MV-4-11 (cell line): ENCODE measurements around the gene MRTFB.

Experiments used
- DNase-seq: peaks from one replicate; lab custom pipeline; 2025; lab: John Stamatoyannopoulos, UW

Gene MRTFB

GRCh38 chr16:14063618-14064581 lies 7.2 kb upstream of the MRTFB start:
- no peak for DNase-seq

GRCh38 chr16:14069818-14070217 lies 1.3 kb upstream of the MRTFB start:
- DNase-seq, result no peak

GRCh38 chr16:14070555-14070876 lies 603 bp upstream of the MRTFB start:
- no peak for DNase-seq

GRCh38 chr16:14071576-14072271 lies 605 bp downstream of the MRTFB start:
- DNase-seq, result no peak

GRCh38 chr16:14072360-14072759 lies 1.2 kb downstream of the MRTFB start:
- DNase-seq, result no peak

GRCh38 chr16:14074544-14074943 lies 3.4 kb downstream of the MRTFB start:
- DNase-seq, result no peak

- no peak for DNase-seq
Observed at GRCh38 chr16:14077918-14078317, 6.8 kb downstream of the MRTFB start.

GRCh38 chr16:14086477-14086876 lies 15.4 kb downstream of the MRTFB start:
- DNase-seq, result no peak

GRCh38 chr16:14087181-14087580 lies 16.1 kb downstream of the MRTFB start:
- DNase-seq, result no peak

GRCh38 chr16:14087590-14088154 lies 16.6 kb downstream of the MRTFB start:
- no peak for DNase-seq

- DNase-seq, result peak; percentile 11
Observed at GRCh38 chr16:14088155-14088753, 17.1 kb downstream of the MRTFB start.

GRCh38 chr16:14089283-14089823 lies 18.2 kb downstream of the MRTFB start:
- DNase-seq, result no peak

GRCh38 chr16:14092561-14092960 lies 21.4 kb downstream of the MRTFB start:
- no peak for DNase-seq

GRCh38 chr16:14095883-14096551 lies 24.9 kb downstream of the MRTFB start:
- no peak for DNase-seq

- no peak for DNase-seq
Observed at GRCh38 chr16:14097182-14097959, 26.3 kb downstream of the MRTFB start.

GRCh38 chr16:14098081-14098480 lies 27.0 kb downstream of the MRTFB start:
- no peak for DNase-seq

GRCh38 chr16:14100825-14101224 lies 29.7 kb downstream of the MRTFB start:
- DNase-seq, result no peak

GRCh38 chr16:14101415-14101814 lies 30.3 kb downstream of the MRTFB start:
- DNase-seq, result no peak

GRCh38 chr16:14102925-14103720 lies 32.0 kb downstream of the MRTFB start:
- no peak for DNase-seq

GRCh38 chr16:14104066-14104465 lies 32.9 kb downstream of the MRTFB start:
- no peak for DNase-seq
